ENCODE data around the gene PLEKHA1.

DNA sequence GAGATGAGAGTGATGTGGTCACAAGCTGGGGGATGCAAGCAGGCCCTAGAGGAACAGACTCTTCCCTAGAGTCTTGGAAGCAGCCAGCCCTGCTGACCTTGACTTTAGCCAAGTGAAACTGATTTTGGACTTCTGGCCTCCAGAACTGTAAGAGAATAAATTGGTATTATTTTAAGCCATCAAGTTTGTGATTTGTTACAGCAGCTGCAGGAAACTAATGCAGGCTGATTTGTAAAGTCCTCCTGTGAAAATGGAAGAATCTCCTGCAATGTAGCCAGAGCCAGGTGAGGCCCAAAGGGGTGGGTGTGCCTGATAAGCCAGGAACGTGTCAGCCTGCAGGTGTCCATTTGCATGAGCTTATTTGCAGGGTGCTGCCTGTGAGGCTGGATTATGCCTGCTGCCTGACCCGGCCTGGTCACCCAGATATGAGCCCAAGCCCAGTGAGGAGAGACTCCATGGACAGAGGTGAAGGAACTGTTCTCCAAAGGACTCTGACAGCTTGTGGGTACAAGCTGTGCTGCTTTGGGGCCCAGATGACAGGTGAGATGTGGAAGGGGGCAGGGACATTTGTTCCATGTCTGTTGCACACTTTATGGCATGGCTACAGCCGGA is 24.6 kb upstream of the PLEKHA1 start:
- TF ChIP-seq POLR2AphosphoS5 (IDR thresholded peaks at IDR 0.05; ENCODE audit: low read depth) = no peak
- TF ChIP-seq, protein P1, sequence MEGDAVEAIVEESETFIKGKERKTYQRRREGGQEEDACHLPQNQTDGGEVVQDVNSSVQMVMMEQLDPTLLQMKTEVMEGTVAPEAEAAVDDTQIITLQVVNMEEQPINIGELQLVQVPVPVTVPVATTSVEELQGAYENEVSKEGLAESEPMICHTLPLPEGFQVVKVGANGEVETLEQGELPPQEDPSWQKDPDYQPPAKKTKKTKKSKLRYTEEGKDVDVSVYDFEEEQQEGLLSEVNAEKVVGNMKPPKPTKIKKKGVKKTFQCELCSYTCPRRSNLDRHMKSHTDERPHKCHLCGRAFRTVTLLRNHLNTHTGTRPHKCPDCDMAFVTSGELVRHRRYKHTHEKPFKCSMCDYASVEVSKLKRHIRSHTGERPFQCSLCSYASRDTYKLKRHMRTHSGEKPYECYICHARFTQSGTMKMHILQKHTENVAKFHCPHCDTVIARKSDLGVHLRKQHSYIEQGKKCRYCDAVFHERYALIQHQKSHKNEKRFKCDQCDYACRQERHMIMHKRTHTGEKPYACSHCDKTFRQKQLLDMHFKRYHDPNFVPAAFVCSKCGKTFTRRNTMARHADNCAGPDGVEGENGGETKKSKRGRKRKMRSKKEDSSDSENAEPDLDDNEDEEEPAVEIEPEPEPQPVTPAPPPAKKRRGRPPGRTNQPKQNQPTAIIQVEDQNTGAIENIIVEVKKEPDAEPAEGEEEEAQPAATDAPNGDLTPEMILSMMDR (conservative IDR thresholded peaks at IDR 0.05; ENCODE audit: low read depth in 2 of 2) = no peak
